Measurements from ENCODE around the gene DNAJC22.

The DNAJC22 gene

GRCh38 chr12:49348781-49349180 lies 2.1 kb downstream of the DNAJC22 start:
- ChIA-PET CTCF (interaction anchor here (0.7 to 9.6 kb wide), 10 partner anchors 10 to 233 kb away, joined by 3 to 239 read pairs (median 18); partner anchors contain the start of genes PRPH and SPATS2), POLR2A (interaction anchor here (1.1 kb wide), 1 partner anchor 187 kb away, joined by 3 read pairs; no protein-coding TSS in a partner anchor)
- TF ChIP-seq CTCF (IDR thresholded peaks at IDR 0.05; ENCODE audit: control extremely low read depth, extremely low read depth, low read depth, missing control alignments), result no peak
- DNase-seq (ENCODE audit: extremely low spot score), result no peak

- POLR2A ChIA-PET, result interaction anchor here (1.1 kb wide), 1 partner anchor 186 kb away, joined by 3 read pairs; no protein-coding TSS in a partner anchor
- no peak for DNase-seq (ENCODE audit: extremely low spot score)
- TF ChIP-seq CTCF (IDR thresholded peaks at IDR 0.05; ENCODE audit: control extremely low read depth, extremely low read depth, low read depth, missing control alignments), result no peak
- CTCF ChIA-PET, result interaction anchor here (0.7 to 9.6 kb wide), 9 partner anchors 9 to 233 kb away, joined by 3 to 239 read pairs (median 5); partner anchors contain the start of genes C1QL4, PRPH and SPATS2
Measured at GRCh38 chr12:49349266-49349665, 2.6 kb downstream of the DNAJC22 start.

DNA sequence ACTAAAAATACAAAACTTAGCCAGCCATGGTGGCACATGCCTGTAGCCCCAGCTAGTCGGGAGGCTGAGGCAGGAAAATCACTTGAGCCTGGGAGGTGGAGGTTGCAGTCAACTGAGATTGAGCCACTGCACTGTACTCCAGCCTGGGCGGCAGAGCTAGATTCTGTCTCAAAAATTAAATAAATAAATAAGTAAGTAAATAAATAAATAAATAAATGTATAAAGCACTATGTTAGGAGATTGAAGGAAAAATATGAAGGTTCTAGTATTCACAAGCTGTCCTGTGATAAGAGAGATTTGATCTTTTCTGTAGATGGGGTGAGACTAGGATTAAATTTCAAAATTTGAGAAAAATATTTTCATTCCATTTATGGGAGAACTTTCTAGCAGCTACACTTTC lies 5.7 kb downstream of the DNAJC22 start:
- CTCF ChIA-PET, result interaction anchor here (1.0 to 9.6 kb wide), 7 partner anchors 10 to 269 kb away, joined by 3 to 239 read pairs (median 8); partner anchors contain the start of gene PRPH
- no peak for TF ChIP-seq CTCF (IDR thresholded peaks at IDR 0.05; ENCODE audit: control extremely low read depth, extremely low read depth, low read depth, missing control alignments)
- DNase-seq (ENCODE audit: extremely low spot score), result no peak
- POLR2A ChIA-PET, result no interaction called here

DNA sequence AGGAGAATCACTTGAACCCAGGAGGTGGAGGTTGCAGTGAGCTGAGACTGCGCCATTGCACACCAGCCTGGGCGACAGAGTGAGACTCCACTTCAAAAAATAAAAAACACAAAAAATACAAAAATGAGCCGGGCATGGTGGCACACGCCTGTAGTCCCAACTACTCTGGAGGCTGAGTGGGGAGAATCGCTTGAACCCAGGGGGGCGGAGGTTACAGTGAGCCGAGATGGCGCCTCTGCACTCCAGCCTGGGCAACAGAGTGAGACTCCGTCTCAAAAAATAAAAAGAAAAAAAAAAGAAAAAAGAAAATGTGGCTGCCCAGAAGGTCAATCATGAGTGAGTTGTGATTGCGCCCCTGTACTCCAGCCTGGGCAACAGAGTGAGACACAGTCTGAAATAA lies 9.2 kb downstream of the DNAJC22 start:
- ChIA-PET CTCF (interaction anchor here (0.7 to 11.9 kb wide), 7 partner anchors 37 to 224 kb away, joined by 3 to 410 read pairs (median 62); partner anchors contain the start of gene PRPH), POLR2A (no interaction called here)
- no peak for DNase-seq (ENCODE audit: extremely low spot score)
- no peak for TF ChIP-seq CTCF (IDR thresholded peaks at IDR 0.05; ENCODE audit: control extremely low read depth, extremely low read depth, low read depth, missing control alignments)

- peak; percentile 20 for DNase-seq (ENCODE audit: extremely low spot score)
- ChIA-PET CTCF (interaction anchor here (0.7 to 11.9 kb wide), 35 partner anchors 9 to 346 kb away, joined by 3 to 410 read pairs (median 10); partner anchors contain the start of genes DNAJC22, KCNH3, PRPH and SPATS2), POLR2A (interaction anchor here (0.7 to 1.2 kb wide), 2 partner anchors 9 to 56 kb away, joined by 3 to 9 read pairs; no protein-coding TSS in a partner anchor)
- TF ChIP-seq CTCF (IDR thresholded peaks at IDR 0.05; ENCODE audit: control extremely low read depth, extremely low read depth, low read depth, missing control alignments), result peak; percentile 32
Measured at GRCh38 chr12:49357103-49357678, 10.5 kb downstream of the DNAJC22 start.

- ChIA-PET POLR2A (interaction anchor here (1.0 to 1.2 kb wide), 3 partner anchors 8 to 155 kb away, joined by 3 to 9 read pairs (median 4); no protein-coding TSS in a partner anchor), CTCF (interaction anchor here (0.5 to 11.9 kb wide), 96 partner anchors 10 to 478 kb away, joined by 3 to 410 read pairs (median 5); partner anchors contain the start of genes C1QL4, DNAJC22, FAM186B and KCNH3)
- TF ChIP-seq CTCF (IDR thresholded peaks at IDR 0.05; ENCODE audit: control extremely low read depth, extremely low read depth, low read depth, missing control alignments), result peak; percentile 69
- DNase-seq (ENCODE audit: extremely low spot score), result peak; percentile 70
Measured at GRCh38 chr12:49358483-49359141, 11.9 kb downstream of the DNAJC22 start.

All from GM10248 (cell line).